ENCODE results near the gene SUPT5H. TPM values are rescaled to one million over a fixed set of nuclear protein-coding genes. Genes with fewer than 3 reads are reported as not detected.
A peak's percentile ranks its signal among the peaks of the same experiment; 100 is the strongest.

Gene SUPT5H
- total RNA-seq, 1 experiment from 2014 or later: 122 TPM

- CTCF ChIA-PET: interaction anchor here (1.5 kb wide), 1 partner anchor 7 kb away, joined by 7 read pairs; no protein-coding TSS in a partner anchor
- TF ChIP-seq, protein P1, sequence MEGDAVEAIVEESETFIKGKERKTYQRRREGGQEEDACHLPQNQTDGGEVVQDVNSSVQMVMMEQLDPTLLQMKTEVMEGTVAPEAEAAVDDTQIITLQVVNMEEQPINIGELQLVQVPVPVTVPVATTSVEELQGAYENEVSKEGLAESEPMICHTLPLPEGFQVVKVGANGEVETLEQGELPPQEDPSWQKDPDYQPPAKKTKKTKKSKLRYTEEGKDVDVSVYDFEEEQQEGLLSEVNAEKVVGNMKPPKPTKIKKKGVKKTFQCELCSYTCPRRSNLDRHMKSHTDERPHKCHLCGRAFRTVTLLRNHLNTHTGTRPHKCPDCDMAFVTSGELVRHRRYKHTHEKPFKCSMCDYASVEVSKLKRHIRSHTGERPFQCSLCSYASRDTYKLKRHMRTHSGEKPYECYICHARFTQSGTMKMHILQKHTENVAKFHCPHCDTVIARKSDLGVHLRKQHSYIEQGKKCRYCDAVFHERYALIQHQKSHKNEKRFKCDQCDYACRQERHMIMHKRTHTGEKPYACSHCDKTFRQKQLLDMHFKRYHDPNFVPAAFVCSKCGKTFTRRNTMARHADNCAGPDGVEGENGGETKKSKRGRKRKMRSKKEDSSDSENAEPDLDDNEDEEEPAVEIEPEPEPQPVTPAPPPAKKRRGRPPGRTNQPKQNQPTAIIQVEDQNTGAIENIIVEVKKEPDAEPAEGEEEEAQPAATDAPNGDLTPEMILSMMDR (IDR thresholded peaks at IDR 0.05; ENCODE audit: unreplicated experiment): no peak
- intact Hi-C loops (cut with micrococcal nuclease): no loop called here
- no peak for DNase-seq (ENCODE audit: unreplicated experiment)
- H3K4me1 Mint-ChIP-seq (ENCODE audit: insufficient read depth, unreplicated experiment): peaks cover 32% of the 10 kb centered on the region
- POLR2A ChIA-PET: interaction anchor here (0.7 to 4.3 kb wide), 6 partner anchors 14 to 568 kb away, joined by 3 to 44 read pairs (median 24); partner anchors contain the start of genes MED29, PAF1, RPS16 and SUPT5H
- H3K36me3 Mint-ChIP-seq (ENCODE audit: insufficient read depth, unreplicated experiment): peaks cover 46% of the 10 kb centered on the region
- H3K4me3 Mint-ChIP-seq (ENCODE audit: unreplicated experiment): peak overlapping the region; percentile 94
- peak overlapping the region; percentile 100 for H3K27ac Mint-ChIP-seq (ENCODE audit: low read depth, unreplicated experiment)
- no peaks in the 10 kb centered on the region for H3K9me3 Mint-ChIP-seq (ENCODE audit: unreplicated experiment)
- H3K27me3 Mint-ChIP-seq (ENCODE audit: insufficient read depth, unreplicated experiment): no peaks in the 10 kb centered on the region
- no TSS peak for BruUV-seq (replicated peaks)
These were observed 40.0 kb upstream of the SUPT5H start for GRCh38 chr19:39405261-39405957.

- BruUV-seq (replicated peaks): no TSS peak
- Mint-ChIP-seq H3K4me3 (ENCODE audit: unreplicated experiment) (peak overlapping the region; percentile 94), H3K27ac (ENCODE audit: low read depth, unreplicated experiment) (peak overlapping the region; percentile 92), H3K9me3 (ENCODE audit: unreplicated experiment) (no peaks in the 10 kb centered on the region), H3K27me3 (ENCODE audit: insufficient read depth, unreplicated experiment) (no peaks in the 10 kb centered on the region), H3K36me3 (ENCODE audit: insufficient read depth, unreplicated experiment) (peaks cover 53% of the 10 kb centered on the region), H3K4me1 (ENCODE audit: insufficient read depth, unreplicated experiment) (peaks cover 38% of the 10 kb centered on the region)
- intact Hi-C loops (cut with micrococcal nuclease): no loop called here
- no peak for DNase-seq (ENCODE audit: unreplicated experiment)
- POLR2A ChIA-PET: interaction anchor here (0.8 to 4.3 kb wide), 6 partner anchors 9 to 39 kb away, joined by 4 to 121 read pairs (median 28); partner anchors contain the start of genes MED29, PAF1, RPS16 and SUPT5H
- CTCF ChIA-PET: interaction anchor here (0.6 to 1.5 kb wide), 3 partner anchors 8 to 77 kb away, joined by 3 to 7 read pairs (median 3); no protein-coding TSS in a partner anchor
- TF ChIP-seq, protein P1 (IDR thresholded peaks at IDR 0.05; ENCODE audit: unreplicated experiment): no peak
These were observed 39.3 kb upstream of the SUPT5H start for GRCh38 chr19:39405958-39406655.

DNA sequence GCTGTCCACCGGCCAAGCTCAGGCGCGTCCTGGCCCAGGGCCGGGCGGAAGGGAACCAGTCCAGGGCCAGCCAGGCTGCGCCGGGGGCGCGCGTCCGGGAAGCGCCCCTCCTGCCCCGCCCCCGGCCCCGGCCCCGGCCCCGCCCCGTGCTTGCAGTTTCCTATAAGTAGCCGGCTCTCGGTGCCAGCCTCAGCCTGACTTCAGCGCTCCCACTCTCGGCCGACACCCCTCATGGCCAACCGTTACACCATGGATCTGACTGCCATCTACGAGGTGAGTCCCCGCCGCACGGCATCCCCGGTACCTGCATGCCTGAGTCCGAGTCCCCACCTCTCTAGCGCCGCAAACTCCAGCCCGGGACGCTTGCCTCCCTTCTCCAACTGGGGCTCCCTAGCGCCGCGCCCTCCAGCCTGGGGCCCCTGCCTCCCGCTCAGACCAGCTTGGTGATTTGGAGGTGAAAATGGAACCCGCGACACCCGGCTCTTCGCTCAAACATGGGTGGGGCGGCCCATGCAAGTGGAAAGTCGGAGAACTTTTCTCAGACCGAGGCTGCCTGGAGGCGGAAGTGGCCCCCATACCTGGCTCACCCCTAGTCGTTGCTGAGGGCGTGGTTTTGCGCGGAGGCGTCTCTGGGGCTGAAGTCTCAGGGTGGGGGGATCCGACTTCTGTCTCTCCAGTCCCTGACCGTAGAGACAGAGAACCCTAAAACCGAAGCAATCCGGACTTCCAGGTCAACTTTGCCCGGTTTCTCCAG, 38.5 kb upstream of the SUPT5H start, which contains the start of gene ZFP36:
Gene ZFP36 (plus strand): TSS at position 192 of the 754 bp plus-strand sequence. CDS start 58 bp downstream, at position 250.
- Mint-ChIP-seq H3K4me3 (ENCODE audit: unreplicated experiment) (peak within 1 kb of the TSS; percentile 94), H3K27me3 (ENCODE audit: insufficient read depth, unreplicated experiment) (no peaks in the 10 kb centered on the region), H3K9me3 (ENCODE audit: unreplicated experiment) (no peaks in the 10 kb centered on the region), H3K4me1 (ENCODE audit: insufficient read depth, unreplicated experiment) (peaks cover 37% of the 10 kb centered on the region), H3K36me3 (ENCODE audit: insufficient read depth, unreplicated experiment) (peaks cover 60% of the 10 kb centered on the region), H3K27ac (ENCODE audit: low read depth, unreplicated experiment) (peak within 1 kb of the TSS; percentile 92)
- POLR2A ChIA-PET: interaction anchor here (0.6 to 4.3 kb wide), 8 partner anchors 10 to 1163 kb away, joined by 3 to 121 read pairs (median 9); partner anchors contain the start of genes MED29, PAF1, RPS16 and SUPT5H
- BruUV-seq (replicated peaks): TSS peak; percentile 55
- intact Hi-C loops (cut with micrococcal nuclease): no loop called here
- CTCF ChIA-PET: interaction anchor here (0.6 to 1.9 kb wide), 5 partner anchors 9 to 78 kb away, joined by 3 to 7 read pairs (median 4); no protein-coding TSS in a partner anchor
- TF ChIP-seq, protein P1 (IDR thresholded peaks at IDR 0.05; ENCODE audit: unreplicated experiment): no peak
- peak; percentile 90 for DNase-seq (ENCODE audit: unreplicated experiment)
